HG02623 (cell line): Measurements from ENCODE around the gene FGF12.

ENCODE experiments used
- ATAC-seq: cut with Tn5 transposase; IDR thresholded peaks from one replicate; pipeline ENCODE4 v1.9.1; 2021; ENCODE audit warnings: moderate library complexity; ENCODE audit not compliant: unreplicated experiment

FGF12 gene

DNA sequence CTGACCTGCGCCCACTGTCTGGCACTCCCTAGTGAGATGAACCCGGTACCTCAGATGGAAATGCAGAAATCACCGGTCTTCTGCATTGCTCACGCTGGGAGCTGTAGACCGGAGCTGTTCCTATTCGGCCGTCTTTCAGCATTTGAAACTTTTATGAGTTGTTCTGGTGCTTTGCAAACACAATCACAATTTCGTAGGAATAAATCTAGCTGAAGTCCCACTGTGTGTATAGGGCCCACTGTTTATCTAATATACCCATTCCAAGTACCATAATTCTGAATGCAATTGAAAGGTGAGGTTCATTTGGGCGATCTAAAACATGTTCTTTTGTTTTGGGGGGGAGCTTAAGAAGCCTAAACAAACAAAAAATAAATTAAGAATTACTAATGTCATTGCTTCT, 572.1 kb downstream of the FGF12 start:
- no peak for ATAC-seq

DNA sequence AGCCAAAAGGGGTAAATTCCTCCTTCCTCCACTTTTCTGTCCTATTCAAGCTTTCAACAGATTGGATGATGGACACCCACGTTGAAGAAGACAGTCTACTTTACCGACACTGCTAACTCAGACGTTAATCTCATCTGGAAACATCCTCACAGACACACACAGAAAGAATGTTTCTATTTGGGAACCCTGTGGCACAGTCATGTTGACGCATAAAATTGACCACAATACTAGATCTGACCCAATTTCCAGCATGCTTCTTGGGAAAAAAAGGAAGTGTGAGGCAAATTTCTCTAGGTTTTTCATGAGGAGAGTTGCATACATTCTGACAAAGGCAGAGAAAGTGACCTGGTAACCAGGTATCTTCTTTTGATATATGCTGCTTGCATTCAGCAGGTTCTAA, 594.1 kb downstream of the FGF12 start:
- no peak for ATAC-seq

DNA sequence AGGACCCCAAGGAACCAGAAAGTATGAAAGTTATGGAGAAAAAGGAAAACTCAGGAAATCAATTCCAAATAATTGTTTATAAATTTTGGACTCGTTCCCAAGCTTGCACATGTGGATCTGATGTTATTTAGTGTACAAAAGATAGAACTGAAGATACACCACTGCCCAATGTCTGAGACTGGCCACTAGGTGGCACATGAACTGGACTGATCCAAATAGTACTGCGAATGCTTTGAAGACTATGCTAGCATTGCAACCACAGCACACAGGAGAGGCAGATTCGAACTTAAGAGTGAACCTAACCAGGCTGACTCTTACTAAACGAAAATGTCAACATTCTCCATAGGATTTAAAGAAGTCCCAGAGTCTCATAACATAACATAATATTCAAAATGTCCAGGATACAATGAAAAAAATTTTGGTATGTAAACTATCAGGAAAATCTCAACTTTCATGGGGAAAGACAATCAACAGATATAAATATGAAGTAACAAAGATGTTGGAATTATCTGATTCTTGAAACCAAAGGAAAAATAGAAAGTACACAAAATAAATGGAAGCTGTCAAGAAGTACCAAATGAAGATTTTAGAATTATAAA, 596.7 kb downstream of the FGF12 start:
- peak; percentile 76 for ATAC-seq

DNA sequence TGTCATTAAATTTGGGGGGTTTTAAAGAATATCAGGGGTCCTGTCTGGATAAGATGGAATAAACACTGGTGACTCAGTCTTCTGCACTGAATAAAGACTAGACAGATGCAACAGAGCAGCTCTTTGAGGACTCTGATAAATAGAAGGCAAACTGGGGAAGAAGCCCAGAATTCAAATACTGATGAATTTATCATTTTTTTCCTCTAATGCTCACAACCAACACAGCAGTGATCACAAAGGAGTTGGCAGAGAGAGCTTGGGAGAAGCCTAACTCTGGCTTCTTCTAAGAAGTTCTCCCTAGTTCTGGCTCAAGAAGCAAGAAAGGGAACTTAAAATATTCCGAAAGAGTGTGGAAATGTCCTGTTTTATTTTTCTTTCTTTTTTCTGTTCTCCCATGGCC, 597.8 kb downstream of the FGF12 start:
- no peak for ATAC-seq

DNA sequence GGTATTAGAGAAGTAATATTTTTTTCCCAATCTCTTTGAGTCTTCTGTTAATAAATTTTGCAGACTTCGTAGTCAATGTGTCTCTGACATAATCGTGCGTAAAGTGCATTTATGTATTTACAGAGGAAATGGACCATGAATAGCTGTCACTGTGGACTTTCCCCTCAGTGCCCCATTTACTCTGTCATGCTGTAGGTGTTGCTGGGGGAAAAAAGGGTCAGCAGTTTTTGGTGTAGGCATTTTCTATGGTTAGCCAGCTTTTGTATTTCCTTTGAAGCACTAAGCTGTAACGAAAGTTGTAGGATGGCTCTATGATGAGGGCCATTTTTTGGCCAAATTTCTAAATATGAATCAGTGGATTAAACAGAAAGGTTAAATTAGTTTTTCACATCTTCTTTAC, 598.4 kb downstream of the FGF12 start:
- ATAC-seq: peak; percentile 64

DNA sequence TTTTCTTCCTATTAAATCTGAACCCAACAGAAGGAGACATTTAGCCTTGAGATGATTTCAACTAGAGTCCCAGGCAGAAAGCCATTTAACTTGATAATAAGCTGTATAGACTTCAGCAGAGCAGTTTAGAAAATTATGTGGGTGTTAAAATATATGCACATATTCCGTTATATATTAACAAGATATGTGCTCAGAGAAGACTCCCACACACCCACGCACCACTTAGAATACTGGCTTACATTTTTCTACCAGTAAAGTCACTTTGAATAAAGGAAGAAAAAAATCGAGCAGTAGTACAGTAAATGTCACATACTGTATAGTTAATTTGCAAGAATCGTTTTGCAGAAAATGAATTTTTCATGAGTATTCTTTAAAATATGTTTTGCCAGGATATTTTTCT, 599.3 kb downstream of the FGF12 start:
- ATAC-seq: no peak

DNA sequence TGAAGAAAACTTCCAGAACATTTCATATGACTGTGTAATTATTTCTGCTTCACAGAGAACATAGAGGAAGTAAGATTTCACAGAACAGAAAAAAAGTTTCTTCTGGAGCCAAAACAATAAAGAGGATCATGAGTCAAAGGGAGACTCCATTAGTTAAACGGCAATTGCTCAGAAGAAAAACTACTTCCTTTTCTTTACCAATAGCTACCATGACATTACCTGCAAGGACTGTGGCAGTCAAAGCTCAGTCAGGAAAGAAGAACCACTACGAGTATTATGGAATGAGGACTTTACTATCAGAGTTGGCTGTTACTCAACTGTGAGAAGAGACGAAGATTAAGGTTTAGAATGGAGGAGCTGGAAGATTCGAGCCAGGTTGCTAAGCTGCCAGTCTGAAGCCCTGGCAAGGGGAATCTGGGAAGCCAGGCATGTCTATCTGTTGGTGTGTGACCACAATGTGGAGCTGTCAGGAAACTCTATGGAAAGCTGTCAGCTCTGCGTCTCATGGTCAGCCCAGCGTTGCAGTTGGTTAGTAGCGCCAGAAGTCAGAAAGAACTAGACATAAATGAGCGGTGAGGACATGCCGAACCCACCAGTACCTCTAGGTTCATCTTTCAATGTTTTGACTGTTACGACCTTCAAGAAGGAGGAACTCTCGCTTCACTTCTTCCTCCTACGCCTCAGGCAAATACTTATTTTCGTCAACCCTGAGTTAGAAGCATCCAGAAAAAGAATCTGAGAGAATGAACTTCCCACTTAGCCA, 604.3 kb downstream of the FGF12 start:
- peak; percentile 76 for ATAC-seq

DNA sequence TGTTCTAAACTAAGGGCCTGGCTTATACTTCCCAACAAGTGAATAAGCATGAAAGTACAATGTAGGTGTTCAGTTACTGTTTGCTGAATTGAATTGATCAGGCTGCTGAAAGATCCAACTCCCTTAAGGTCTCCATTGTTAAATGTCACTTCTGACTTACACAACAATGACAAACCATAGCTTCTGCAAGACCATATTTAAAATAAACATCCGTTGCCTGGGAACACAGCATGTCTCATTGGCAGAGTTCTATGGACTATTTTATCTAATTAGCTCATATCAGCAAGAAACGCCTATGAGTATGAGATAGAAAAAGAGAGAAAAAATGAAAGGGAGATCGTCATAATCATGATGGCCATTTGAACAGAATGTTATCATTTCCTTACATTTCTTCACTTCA, 605.4 kb downstream of the FGF12 start:
- ATAC-seq: no peak

DNA sequence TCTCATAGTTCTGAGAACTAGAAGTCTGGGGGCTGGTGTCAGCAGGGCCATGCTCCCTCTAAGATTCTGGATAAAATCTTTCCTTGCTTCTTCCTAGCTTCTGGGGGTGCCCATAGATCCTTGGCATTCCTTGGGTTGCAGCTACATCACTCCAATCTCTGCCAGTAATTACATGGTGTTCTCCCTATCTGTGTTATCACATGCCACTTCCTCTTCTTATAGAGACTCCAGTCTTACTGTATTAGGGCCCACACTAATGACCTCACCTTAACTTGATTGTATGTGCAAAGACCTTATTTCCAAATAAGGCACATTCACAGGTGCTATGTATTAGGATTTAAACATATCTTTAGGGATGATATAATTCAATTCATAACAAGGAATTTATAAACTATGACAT, 618.5 kb downstream of the FGF12 start:
- ATAC-seq: no peak

DNA sequence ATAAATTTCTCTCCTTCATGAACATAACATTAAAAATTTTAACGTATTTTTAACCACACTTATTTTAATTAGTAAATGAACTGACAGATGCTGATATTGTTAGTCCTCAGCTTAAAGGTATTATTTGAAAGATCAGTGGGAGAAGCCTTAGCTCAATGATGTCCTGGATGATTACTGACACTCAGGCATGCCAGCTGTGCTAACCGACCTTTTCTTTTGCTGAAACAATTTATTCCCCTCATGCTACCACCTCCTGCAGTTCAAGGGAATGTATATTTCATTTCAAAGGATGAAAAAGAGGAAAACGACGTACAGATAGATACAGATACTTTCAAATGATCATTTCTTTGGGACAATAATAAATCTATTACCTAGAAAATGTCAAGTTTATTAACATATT, 620.8 kb downstream of the FGF12 start:
- no peak for ATAC-seq

DNA sequence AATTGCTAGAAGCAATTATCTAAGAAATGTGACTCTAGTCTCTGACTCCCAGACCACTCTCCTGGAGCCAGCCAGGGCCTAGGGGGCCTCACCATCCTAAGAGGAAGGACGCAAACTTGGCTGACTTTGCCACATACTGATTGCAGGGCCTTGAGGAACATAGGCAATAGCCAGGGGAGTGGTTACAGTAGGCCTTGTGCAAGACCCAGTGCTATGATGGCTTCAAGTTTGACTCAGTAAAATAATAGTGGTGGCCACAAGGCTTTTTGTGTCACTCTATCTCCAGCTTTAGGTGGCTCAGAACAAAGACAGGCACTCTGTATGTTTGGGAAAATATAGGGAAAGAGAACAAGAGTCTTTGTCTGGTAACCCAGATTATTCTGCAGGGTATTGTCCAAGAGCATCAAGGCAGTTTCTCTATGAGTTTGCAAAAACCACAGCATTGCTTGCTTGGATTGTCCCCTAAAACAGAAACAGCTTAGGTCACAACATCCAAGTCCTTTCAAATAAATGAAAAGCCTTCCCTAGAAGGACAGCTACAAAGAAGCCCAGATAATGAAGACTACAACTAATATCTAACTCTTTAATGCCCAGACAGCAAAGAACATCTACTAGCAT, 634.8 kb downstream of the FGF12 start:
- no peak for ATAC-seq

DNA sequence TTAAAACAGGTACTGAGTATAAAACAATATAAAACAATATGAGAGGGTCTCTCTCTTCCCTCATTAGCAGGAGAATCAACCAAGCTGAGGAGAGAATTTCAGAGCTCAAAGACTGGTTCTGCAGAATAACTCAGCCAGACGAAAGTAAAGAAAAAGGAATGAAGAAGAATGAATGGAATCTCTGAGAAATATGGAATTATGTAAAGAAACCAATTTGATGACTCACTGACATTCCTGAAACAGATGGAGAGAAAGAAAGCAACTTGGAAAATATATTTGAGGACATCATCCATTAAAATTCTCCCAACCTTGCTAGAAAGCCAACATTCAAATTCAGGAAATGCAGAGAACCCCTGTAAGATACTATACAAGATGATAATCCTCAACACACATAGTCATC, 635.5 kb downstream of the FGF12 start:
- no peak for ATAC-seq

DNA sequence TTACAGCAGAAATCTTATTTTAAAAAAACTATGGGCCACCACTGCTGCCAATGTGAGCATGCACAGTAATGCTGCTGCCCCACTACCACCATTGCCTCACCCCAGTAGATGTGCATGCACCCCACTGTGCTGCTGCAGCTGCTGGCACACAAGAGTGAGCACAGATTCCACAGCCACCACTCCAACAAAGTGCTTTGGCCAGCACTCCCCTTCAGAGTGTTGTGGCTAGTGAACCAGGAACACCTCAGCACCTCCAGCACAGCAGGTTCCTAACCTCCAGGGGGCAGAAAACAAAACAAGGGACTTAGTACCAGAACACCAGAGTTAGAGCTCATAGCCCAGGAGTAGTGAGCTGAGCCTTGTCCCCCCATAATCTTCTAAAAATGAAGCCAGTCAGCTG, 636.8 kb downstream of the FGF12 start:
- peak; percentile 56 for ATAC-seq
